Suprapubic skin (tissue), 4 donors: ENCODE measurements around the gene SHC2. TPM values are rescaled to one million over a fixed set of nuclear protein-coding genes. Genes with fewer than 3 reads are reported as not detected.
"Not testable (repeated sequence)": the region's sequence is repeated elsewhere in the genome, so short reads cannot be mapped to it uniquely, and the experiment has no call there.

Experiments used
- DNase-seq, 2 donors: peaks; one replicate each; pipeline ENCODE4 v3.0.0-alpha.2; 2019; ENCODE audit warnings: low spot score in 2 of 2
- H3K27ac ChIP-seq: fragments of 200-600 bp; sonication (generic); one replicate; pipeline ENCODE4 v1.5.1; 2019
- H3K27me3 ChIP-seq: fragments of 200-600 bp; sonication (generic); one replicate; pipeline ENCODE4 v1.5.1; 2019
- H3K36me3 ChIP-seq: fragments of 200-600 bp; sonication (generic); one replicate; pipeline ENCODE4 v1.5.1; 2019
- H3K4me1 ChIP-seq: fragments of 200-600 bp; sonication (generic); one replicate; pipeline ENCODE4 v1.5.1; 2019
- H3K4me3 ChIP-seq: fragments of 200-600 bp; sonication (generic); one replicate; pipeline ENCODE4 v1.5.1; 2019; ENCODE audit warnings: mild to moderate bottlenecking
- H3K9me3 ChIP-seq: fragments of 200-600 bp; sonication (generic); one replicate; pipeline ENCODE4 v1.5.1; 2019
- CTCF ChIP-seq, 2 donors: fragments of 200-600 bp in 1 of 2; fragments of 450-650 bp in 1 of 2; sonication (generic) in 1 of 2; IDR thresholded peaks; one replicate each; pipeline ENCODE4 v1.5.1; 2016 to 2019; ENCODE audit warnings: antibody characterized with exemption in 2 of 2, mild to moderate bottlenecking in 1 of 2, moderate library complexity in 1 of 2
- EP300 ChIP-seq: sonication (generic); formaldehyde crosslinking; IDR thresholded peaks from one replicate; pipeline ENCODE4 v1.6.1; 2017; ENCODE audit warnings: antibody characterized with exemption
- POLR2A ChIP-seq, 2 donors: fragments of 450-650 bp; IDR thresholded peaks; one replicate each; pipeline ENCODE4 v1.6.1; 2017; ENCODE audit warnings: antibody characterized with exemption in 2 of 2, mild to moderate bottlenecking in 2 of 2, moderate library complexity in 2 of 2
- POLR2AphosphoS5 ChIP-seq, 3 donors: sonication (generic); formaldehyde crosslinking; IDR thresholded peaks; one replicate each; pipeline ENCODE4 v1.6.1; 2017; ENCODE audit warnings: antibody characterized with exemption in 3 of 3
- WGBS: methylation state at CpG from one replicate; pipeline ENCODE4 v1.1.5; 2018; 5-methylcytosine and 5-hydroxymethylcytosine counted together
- total RNA-seq, 4 donors: library from RNA; depleted of rRNA; stranded (reverse); fragments of >200 nt; gene quantifications; one replicate each; pipeline ENCODE4 v1.1.0, GENCODE V29; 2016

Gene SHC2
- total RNA-seq, 4 donors from 2014 or later = 16.3 to 40.7 (median 19.6) TPM

- WGBS = 87% methylated on average over 30 of the region's 31 CpGs
- no peak for TF ChIP-seq POLR2A (IDR thresholded peaks at IDR 0.05)
- TF ChIP-seq POLR2AphosphoS5 (IDR thresholded peaks at IDR 0.05) = no peak
- no peak for TF ChIP-seq EP300
- TF ChIP-seq CTCF (IDR thresholded peaks at IDR 0.05) = no peak
Observed at GRCh38 chr19:455851-456546, 4.8 kb downstream of the SHC2 start.

GRCh38 chr19:455031-455705 lies 5.7 kb downstream of the SHC2 start:
- TF ChIP-seq EP300 (no peak), POLR2A (IDR thresholded peaks at IDR 0.05) (no peak), CTCF (IDR thresholded peaks at IDR 0.05) (no peak), POLR2AphosphoS5 (IDR thresholded peaks at IDR 0.05) (no peak)
- WGBS = 95% methylated on average over 31 of the region's 39 CpGs
- peaks cover 6% of the 10 kb centered on the region for H3K4me1 ChIP-seq

More at GRCh38 chr19:455851-456546, 4.8 kb downstream of the SHC2 start:
- DNase-seq = no peak
- Histone ChIP-seq H3K9me3 (no peaks in the 10 kb centered on the region), H3K27ac (no peak overlapping the region), H3K27me3 (peaks cover 2% of the 10 kb centered on the region), H3K36me3 (no peaks in the 10 kb centered on the region), H3K4me1 (peaks cover 8% of the 10 kb centered on the region), H3K4me3 (no peak overlapping the region)

GRCh38 chr19:453606-454005 lies 7.2 kb downstream of the SHC2 start:
- Histone ChIP-seq H3K36me3 (no peaks in the 10 kb centered on the region), H3K4me1 (no peaks in the 10 kb centered on the region), H3K27me3 (no peaks in the 10 kb centered on the region), H3K4me3 (no peak overlapping the region), H3K27ac (no peak overlapping the region), H3K9me3 (no peaks in the 10 kb centered on the region)
- no peak for DNase-seq
- 95% methylated on average over 18 of the region's 22 CpGs for WGBS
- TF ChIP-seq CTCF (IDR thresholded peaks at IDR 0.05) = no peak
- no peak for TF ChIP-seq POLR2A (IDR thresholded peaks at IDR 0.05)
- TF ChIP-seq EP300 = no peak
- no peak for TF ChIP-seq POLR2AphosphoS5 (IDR thresholded peaks at IDR 0.05)

More at GRCh38 chr19:455031-455705, 5.7 kb downstream of the SHC2 start:
- Histone ChIP-seq H3K36me3 (no peaks in the 10 kb centered on the region), H3K9me3 (no peaks in the 10 kb centered on the region), H3K27me3 (no peaks in the 10 kb centered on the region), H3K27ac (no peak overlapping the region), H3K4me3 (no peak overlapping the region)
- DNase-seq = no peak

- Histone ChIP-seq H3K36me3 (no peaks in the 10 kb centered on the region), H3K4me1 (no peaks in the 10 kb centered on the region), H3K27me3 (no peaks in the 10 kb centered on the region), H3K9me3 (no peaks in the 10 kb centered on the region), H3K4me3 (no peak overlapping the region), H3K27ac (no peak overlapping the region)
- TF ChIP-seq POLR2A (IDR thresholded peaks at IDR 0.05) = no peak
- 97% methylated on average over 12 of the region's 16 CpGs for WGBS
- DNase-seq = no peak
Observed at GRCh38 chr19:452829-453228, 8.0 kb downstream of the SHC2 start.

GRCh38 chr19:450912-451481 lies 9.8 kb downstream of the SHC2 start:
- not testable (repeated sequence) for H3K4me3 ChIP-seq, H3K9me3 ChIP-seq, H3K27ac ChIP-seq, H3K27me3 ChIP-seq, H3K4me1 ChIP-seq, H3K36me3 ChIP-seq, DNase-seq
- 95% methylated on average over 33 of the region's 33 CpGs for WGBS

- H3K27ac ChIP-seq = no peak overlapping the region
- H3K4me1 ChIP-seq = no peaks in the 10 kb centered on the region
- H3K36me3 ChIP-seq = no peaks in the 10 kb centered on the region
- H3K27me3 ChIP-seq = no peaks in the 10 kb centered on the region
- TF ChIP-seq POLR2AphosphoS5 (IDR thresholded peaks at IDR 0.05) (no peak), POLR2A (IDR thresholded peaks at IDR 0.05) (no peak), CTCF (IDR thresholded peaks at IDR 0.05) (no peak), EP300 (no peak)
- 90% methylated on average over 14 of the region's 20 CpGs for WGBS
- H3K9me3 ChIP-seq = no peaks in the 10 kb centered on the region
- no peak for DNase-seq
- H3K4me3 ChIP-seq = no peak overlapping the region
Observed at GRCh38 chr19:449916-450315, 10.9 kb downstream of the SHC2 start.
